HG03025 (cell line): Measurements from ENCODE around the gene ATRAID.

Source experiments
- ATAC-seq: cut with Tn5 transposase; IDR thresholded peaks from one replicate; pipeline ENCODE4 v1.9.1; 2021; ENCODE audit warnings: mild to moderate bottlenecking, moderate library complexity; ENCODE audit not compliant: unreplicated experiment, low FRiP score

The ATRAID gene

GRCh38 chr2:27217173-27218121 is 5.6 kb downstream of the ATRAID start, which contains the start of gene CAD:
TSS of gene CAD (plus strand) at chr2:27217369. CDS start at chr2:27217552, 183 bp downstream.
- peak; percentile 59 for ATAC-seq

- no peak for ATAC-seq
These were observed 6.8 kb downstream of the ATRAID start for GRCh38 chr2:27218614-27219013.

GRCh38 chr2:27219091-27219490 is 7.2 kb downstream of the ATRAID start:
- ATAC-seq: no peak

DNA sequence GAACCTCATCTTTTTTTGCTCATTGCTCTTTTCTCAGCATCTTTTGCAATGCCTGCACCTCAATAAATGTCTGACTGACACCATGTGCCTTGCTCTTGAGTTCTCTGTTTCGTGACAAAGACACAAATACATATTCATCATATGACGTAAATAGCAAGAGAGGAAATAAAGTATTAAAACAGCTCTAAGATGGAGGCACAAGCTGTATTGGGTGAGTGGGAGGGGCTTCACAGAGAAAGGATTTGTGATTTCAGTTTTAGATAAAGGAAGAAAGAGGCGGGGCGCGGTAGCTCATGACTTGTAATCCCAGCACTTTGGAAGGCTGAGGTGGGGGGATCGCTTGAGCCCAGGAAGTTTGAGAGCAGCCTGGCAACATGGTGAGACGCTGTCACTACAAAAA is 8.2 kb downstream of the ATRAID start:
- ATAC-seq: no peak

GRCh38 chr2:27221166-27221565 is 9.3 kb downstream of the ATRAID start:
- no peak for ATAC-seq

DNA sequence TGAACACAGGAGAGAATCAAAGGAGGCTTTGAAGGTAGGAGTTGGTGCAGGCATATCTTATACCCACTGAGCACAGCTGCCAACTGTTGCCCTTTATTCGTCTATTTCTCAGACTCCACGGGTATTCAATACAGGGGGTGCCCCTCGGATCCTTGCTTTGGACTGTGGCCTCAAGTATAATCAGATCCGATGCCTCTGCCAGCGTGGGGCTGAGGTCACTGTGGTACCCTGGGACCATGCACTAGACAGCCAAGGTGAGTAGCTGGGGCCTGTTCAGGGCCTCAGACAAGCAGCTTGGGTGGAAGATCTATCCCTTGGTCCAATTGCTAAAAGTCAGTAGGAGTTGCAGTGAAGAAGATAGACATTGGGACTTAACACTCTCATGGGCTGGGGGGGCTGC is 10.6 kb downstream of the ATRAID start:
- ATAC-seq: no peak

- no peak for ATAC-seq
These were observed 11.6 kb downstream of the ATRAID start for GRCh38 chr2:27223416-27223815.

DNA sequence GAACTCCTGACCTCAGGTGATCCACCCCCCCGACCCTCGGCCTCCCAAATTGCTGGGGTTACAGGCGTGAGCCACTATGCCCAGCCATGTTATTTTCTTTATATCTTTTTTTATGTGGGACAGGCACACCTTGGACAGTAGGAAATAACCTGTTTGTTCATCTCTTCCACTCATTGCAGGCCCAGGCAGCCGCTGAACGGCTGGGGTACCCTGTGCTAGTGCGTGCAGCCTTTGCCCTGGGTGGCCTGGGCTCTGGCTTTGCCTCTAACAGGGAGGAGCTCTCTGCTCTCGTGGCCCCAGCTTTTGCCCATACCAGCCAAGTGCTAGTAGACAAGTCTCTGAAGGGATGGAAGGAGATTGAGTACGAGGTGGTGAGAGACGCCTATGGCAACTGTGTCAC is 13.7 kb downstream of the ATRAID start:
- no peak for ATAC-seq

DNA sequence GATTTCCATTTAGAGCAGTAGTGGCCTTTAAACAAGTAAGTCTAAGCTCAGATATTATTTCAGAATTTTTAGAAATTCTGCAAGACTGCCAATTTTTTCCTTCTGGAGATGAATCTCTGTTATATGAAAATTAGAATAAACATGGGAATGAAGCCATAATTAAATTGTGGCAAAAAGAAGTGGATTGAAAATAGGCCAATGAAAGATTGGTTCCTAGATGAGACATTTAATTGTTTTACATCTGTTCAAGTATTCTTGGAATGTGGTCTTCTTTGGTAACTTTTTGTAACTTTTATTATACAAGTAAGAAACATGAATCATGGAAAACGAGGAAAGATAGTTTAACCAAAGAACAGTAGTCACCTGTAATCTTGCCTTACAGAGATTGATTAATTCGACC is 15.7 kb downstream of the ATRAID start:
- no peak for ATAC-seq

DNA sequence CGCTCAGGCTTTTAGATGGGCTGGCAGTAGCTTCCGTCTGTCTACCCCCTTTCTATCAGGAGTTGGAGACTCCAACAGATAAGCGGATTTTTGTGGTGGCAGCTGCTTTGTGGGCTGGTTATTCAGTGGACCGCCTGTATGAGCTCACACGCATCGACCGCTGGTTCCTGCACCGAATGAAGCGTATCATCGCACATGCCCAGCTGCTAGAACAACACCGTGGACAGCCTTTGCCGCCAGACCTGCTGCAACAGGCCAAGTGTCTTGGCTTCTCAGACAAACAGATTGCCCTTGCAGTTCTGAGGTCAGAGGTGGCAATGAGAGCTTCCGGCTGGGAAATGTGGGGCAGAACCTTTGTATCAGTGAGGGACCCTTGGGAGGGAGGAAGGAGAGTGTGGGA is 20.1 kb downstream of the ATRAID start:
- ATAC-seq: no peak

DNA sequence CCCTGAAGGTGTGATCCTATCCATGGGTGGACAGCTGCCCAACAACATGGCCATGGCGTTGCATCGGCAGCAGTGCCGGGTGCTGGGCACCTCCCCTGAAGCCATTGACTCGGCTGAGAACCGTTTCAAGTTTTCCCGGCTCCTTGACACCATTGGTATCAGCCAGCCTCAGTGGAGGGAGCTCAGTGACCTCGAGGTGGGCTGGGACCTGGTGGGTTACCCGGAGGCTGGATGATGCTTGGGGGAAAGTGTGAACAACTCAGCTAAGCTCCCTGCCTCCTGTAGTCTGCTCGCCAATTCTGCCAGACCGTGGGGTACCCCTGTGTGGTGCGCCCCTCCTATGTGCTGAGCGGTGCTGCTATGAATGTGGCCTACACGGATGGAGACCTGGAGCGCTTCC is 21.5 kb downstream of the ATRAID start:
- no peak for ATAC-seq

GRCh38 chr2:27236136-27236535 is 24.3 kb downstream of the ATRAID start:
- no peak for ATAC-seq

GRCh38 chr2:27236626-27237025 is 24.8 kb downstream of the ATRAID start:
- ATAC-seq: no peak

- ATAC-seq: no peak
These were observed 25.6 kb downstream of the ATRAID start for GRCh38 chr2:27237341-27237945.

GRCh38 chr2:27238976-27239375 is 27.1 kb downstream of the ATRAID start:
- ATAC-seq: no peak

- no peak for ATAC-seq
These were observed 28.6 kb downstream of the ATRAID start for GRCh38 chr2:27240406-27240805.

- no peak for ATAC-seq
These were observed 30.1 kb downstream of the ATRAID start for GRCh38 chr2:27241761-27242613.

DNA sequence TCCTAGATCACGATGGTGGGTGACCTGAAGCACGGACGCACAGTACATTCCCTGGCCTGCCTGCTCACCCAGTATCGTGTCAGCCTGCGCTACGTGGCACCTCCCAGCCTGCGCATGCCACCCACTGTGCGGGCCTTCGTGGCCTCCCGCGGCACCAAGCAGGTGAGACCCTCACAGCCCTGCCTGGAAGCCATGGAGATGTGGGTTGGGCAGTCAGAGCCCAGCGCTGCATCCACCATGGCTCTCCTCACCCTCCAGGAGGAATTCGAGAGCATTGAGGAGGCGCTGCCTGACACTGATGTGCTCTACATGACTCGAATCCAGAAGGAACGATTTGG is 30.7 kb downstream of the ATRAID start:
- ATAC-seq: no peak

GRCh38 chr2:27243391-27244130 is 31.7 kb downstream of the ATRAID start:
- no peak for ATAC-seq

- no peak for ATAC-seq
These were observed 33.3 kb downstream of the ATRAID start for GRCh38 chr2:27245116-27245515.
